ENCODE data around the gene DPY19L1. TPM values are rescaled to one million over a fixed set of nuclear protein-coding genes. Genes with fewer than 3 reads are reported as not detected.
"Not testable (repeated sequence)": the region's sequence is repeated elsewhere in the genome, so short reads cannot be mapped to it uniquely, and the experiment has no call there.

DPY19L1 gene
- total RNA-seq, 2 experiments from 2014 or later: 12.8 to 16.4 TPM

GRCh38 chr7:35043301-35043700 lies 6.0 kb upstream of the DPY19L1 start:
- POLR2A ChIA-PET; DNase-seq; H3K27ac Mint-ChIP-seq; H3K4me3 Mint-ChIP-seq; H3K4me1 Mint-ChIP-seq; H3K36me3 Mint-ChIP-seq (ENCODE audit: low read depth); H3K27me3 Mint-ChIP-seq; CTCF ChIA-PET; H3K9me3 Mint-ChIP-seq: not testable (repeated sequence)

GRCh38 chr7:35040906-35041305 lies 3.6 kb upstream of the DPY19L1 start:
- Mint-ChIP-seq H3K36me3 (ENCODE audit: low read depth) (no peaks in the 10 kb centered on the region), H3K9me3 (no peaks in the 10 kb centered on the region), H3K27me3 (no peaks in the 10 kb centered on the region), H3K4me1 (peaks cover 9% of the 10 kb centered on the region), H3K27ac (no peak overlapping the region), H3K4me3 (no peak overlapping the region)
- POLR2A ChIA-PET: no interaction called here
- no peak for DNase-seq
- CTCF ChIA-PET: no interaction called here

- ChIA-PET POLR2A (no interaction called here), CTCF (no interaction called here)
- no peak for DNase-seq
- no peaks in the 10 kb centered on the region for H3K36me3 Mint-ChIP-seq (ENCODE audit: low read depth)
- no peaks in the 10 kb centered on the region for H3K27me3 Mint-ChIP-seq
- H3K9me3 Mint-ChIP-seq: no peaks in the 10 kb centered on the region
- no peak overlapping the region for H3K4me3 Mint-ChIP-seq
- H3K27ac Mint-ChIP-seq: no peak overlapping the region
- peaks cover 22% of the 10 kb centered on the region for H3K4me1 Mint-ChIP-seq
Measured at GRCh38 chr7:35039343-35039742, 2.1 kb upstream of the DPY19L1 start.

- ChIA-PET POLR2A (no interaction called here), CTCF (interaction anchor here (0.6 kb wide), 1 partner anchor 43 kb away, joined by 4 read pairs; no protein-coding TSS in a partner anchor)
- Mint-ChIP-seq H3K4me3 (peak overlapping the region; percentile 80), H3K9me3 (no peaks in the 10 kb centered on the region), H3K27ac (no peak overlapping the region), H3K27me3 (no peaks in the 10 kb centered on the region), H3K36me3 (ENCODE audit: low read depth) (no peaks in the 10 kb centered on the region), H3K4me1 (peaks cover 22% of the 10 kb centered on the region)
- DNase-seq: no peak
Measured at GRCh38 chr7:35038354-35038753, 1.1 kb upstream of the DPY19L1 start.

GRCh38 chr7:35037526-35038341 lies 449 bp upstream of the DPY19L1 start:
- Mint-ChIP-seq H3K27me3 (no peaks in the 10 kb centered on the region), H3K27ac (peak overlapping the region; percentile 55), H3K4me3 (peak overlapping the region; percentile 80), H3K36me3 (ENCODE audit: low read depth) (no peaks in the 10 kb centered on the region), H3K4me1 (peaks cover 23% of the 10 kb centered on the region), H3K9me3 (no peaks in the 10 kb centered on the region)
- ChIA-PET CTCF (interaction anchor here (0.6 kb wide), 1 partner anchor 42 kb away, joined by 4 read pairs; no protein-coding TSS in a partner anchor), POLR2A (no interaction called here)
- DNase-seq: peak; percentile 86

GRCh38 chr7:35036361-35037171 lies 719 bp downstream of the DPY19L1 start:
- peak; percentile 37 for DNase-seq
- CTCF ChIA-PET: no interaction called here
- H3K27ac Mint-ChIP-seq: peak overlapping the region; percentile 90
- peaks cover 24% of the 10 kb centered on the region for H3K4me1 Mint-ChIP-seq
- peak overlapping the region; percentile 91 for H3K4me3 Mint-ChIP-seq
- POLR2A ChIA-PET: no interaction called here
- H3K36me3 Mint-ChIP-seq (ENCODE audit: low read depth): no peaks in the 10 kb centered on the region
- no peaks in the 10 kb centered on the region for H3K9me3 Mint-ChIP-seq
- no peaks in the 10 kb centered on the region for H3K27me3 Mint-ChIP-seq

GRCh38 chr7:35035511-35035961 lies 1.7 kb downstream of the DPY19L1 start:
- Mint-ChIP-seq H3K4me1 (peaks cover 24% of the 10 kb centered on the region), H3K9me3 (no peaks in the 10 kb centered on the region), H3K36me3 (ENCODE audit: low read depth) (no peaks in the 10 kb centered on the region), H3K27ac (peak overlapping the region; percentile 90), H3K27me3 (no peaks in the 10 kb centered on the region), H3K4me3 (peak overlapping the region; percentile 91)
- CTCF ChIA-PET: no interaction called here
- peak; percentile 61 for DNase-seq
- POLR2A ChIA-PET: interaction anchor here (0.7 kb wide), 1 partner anchor 220 kb away, joined by 4 read pairs; no protein-coding TSS in a partner anchor

- Mint-ChIP-seq H3K4me1 (peaks cover 20% of the 10 kb centered on the region), H3K9me3 (no peaks in the 10 kb centered on the region)
- POLR2A ChIA-PET: no interaction called here
Measured at GRCh38 chr7:35032166-35032565, 5.1 kb downstream of the DPY19L1 start.

GRCh38 chr7:35030848-35031247 lies 6.4 kb downstream of the DPY19L1 start:
- ChIA-PET POLR2A (no interaction called here), CTCF (no interaction called here)
- Mint-ChIP-seq H3K27ac (no peak overlapping the region), H3K4me1 (peaks cover 14% of the 10 kb centered on the region), H3K36me3 (ENCODE audit: low read depth) (no peaks in the 10 kb centered on the region), H3K27me3 (no peaks in the 10 kb centered on the region), H3K4me3 (no peak overlapping the region), H3K9me3 (no peaks in the 10 kb centered on the region)
- DNase-seq: no peak

More at GRCh38 chr7:35032166-35032565, 5.1 kb downstream of the DPY19L1 start:
- Mint-ChIP-seq H3K36me3 (ENCODE audit: low read depth) (no peaks in the 10 kb centered on the region), H3K27ac (no peak overlapping the region), H3K4me3 (no peak overlapping the region), H3K27me3 (no peaks in the 10 kb centered on the region)
- DNase-seq: no peak
- CTCF ChIA-PET: no interaction called here

- Mint-ChIP-seq H3K27me3 (no peaks in the 10 kb centered on the region), H3K4me3 (no peak overlapping the region), H3K9me3 (no peaks in the 10 kb centered on the region), H3K27ac (no peak overlapping the region), H3K4me1 (peaks cover 1% of the 10 kb centered on the region), H3K36me3 (ENCODE audit: low read depth) (no peaks in the 10 kb centered on the region)
- no peak for DNase-seq
- ChIA-PET POLR2A (no interaction called here), CTCF (no interaction called here)
Measured at GRCh38 chr7:35029311-35029710, 8.0 kb downstream of the DPY19L1 start.

- CTCF ChIA-PET: no interaction called here
- DNase-seq: no peak
- no peak overlapping the region for H3K4me3 Mint-ChIP-seq
- H3K27me3 Mint-ChIP-seq: no peaks in the 10 kb centered on the region
- H3K27ac Mint-ChIP-seq: no peak overlapping the region
- H3K36me3 Mint-ChIP-seq (ENCODE audit: low read depth): no peaks in the 10 kb centered on the region
- H3K4me1 Mint-ChIP-seq: no peaks in the 10 kb centered on the region
- no peaks in the 10 kb centered on the region for H3K9me3 Mint-ChIP-seq
- POLR2A ChIA-PET: no interaction called here
Measured at GRCh38 chr7:35026150-35026549, 11.1 kb downstream of the DPY19L1 start.

GRCh38 chr7:35025369-35025870 lies 11.9 kb downstream of the DPY19L1 start:
- no peaks in the 10 kb centered on the region for H3K36me3 Mint-ChIP-seq (ENCODE audit: low read depth)
- DNase-seq: no peak
- no peaks in the 10 kb centered on the region for H3K27me3 Mint-ChIP-seq
- POLR2A ChIA-PET: no interaction called here
- no peaks in the 10 kb centered on the region for H3K4me1 Mint-ChIP-seq
- H3K27ac Mint-ChIP-seq: no peak overlapping the region
- no peak overlapping the region for H3K4me3 Mint-ChIP-seq
- no peaks in the 10 kb centered on the region for H3K9me3 Mint-ChIP-seq
- CTCF ChIA-PET: no interaction called here

GRCh38 chr7:35024298-35024697 lies 13.0 kb downstream of the DPY19L1 start:
- no peak overlapping the region for H3K27ac Mint-ChIP-seq

More at GRCh38 chr7:35024298-35024697, 13.0 kb downstream of the DPY19L1 start:
- Mint-ChIP-seq H3K27me3 (no peaks in the 10 kb centered on the region), H3K36me3 (ENCODE audit: low read depth) (no peaks in the 10 kb centered on the region), H3K4me1 (no peaks in the 10 kb centered on the region), H3K4me3 (no peak overlapping the region), H3K9me3 (no peaks in the 10 kb centered on the region)
- ChIA-PET POLR2A (no interaction called here), CTCF (no interaction called here)
- DNase-seq: no peak
